Measurements from ENCODE around the gene PEX26.

Gene PEX26

GRCh38 chr22:18113680-18114394 is 36.0 kb downstream of the PEX26 start:
- TF ChIP-seq CTCF (IDR thresholded peaks at IDR 0.05), result no peak

- no peak for TF ChIP-seq CTCF (IDR thresholded peaks at IDR 0.05)
Measured at GRCh38 chr22:18114495-18114894, 36.7 kb downstream of the PEX26 start.

- no peak for TF ChIP-seq CTCF (IDR thresholded peaks at IDR 0.05)
Measured at GRCh38 chr22:18114976-18115652, 37.3 kb downstream of the PEX26 start.

GRCh38 chr22:18115906-18116371 is 38.1 kb downstream of the PEX26 start:
- TF ChIP-seq CTCF (IDR thresholded peaks at IDR 0.05), result no peak

- TF ChIP-seq CTCF (IDR thresholded peaks at IDR 0.05), result no peak
Measured at GRCh38 chr22:18116634-18117033, 38.8 kb downstream of the PEX26 start.

GRCh38 chr22:18118345-18118915 is 40.6 kb downstream of the PEX26 start:
- TF ChIP-seq CTCF (IDR thresholded peaks at IDR 0.05), result no peak

- TF ChIP-seq CTCF (IDR thresholded peaks at IDR 0.05), result no peak
Measured at GRCh38 chr22:18119409-18120110, 41.8 kb downstream of the PEX26 start.
